DND-41 (cell line): ENCODE data around the gene CYP19A1.
"Not testable (repeated sequence)": the region's sequence is repeated elsewhere in the genome, so short reads cannot be mapped to it uniquely, and the experiment has no call there.

Experiments used
- EZH2 ChIP-seq: IDR thresholded peaks from 3 replicates; pipeline ENCODE4 v1.6.1; 2012; ENCODE audit warnings: borderline replicate concordance, low read depth, mild to moderate bottlenecking, moderate library complexity, low read length, inconsistent platforms; ENCODE audit not compliant: severe bottlenecking
- TF ChIP-seq, protein P1 (sequence below): IDR thresholded peaks from 2 replicates; pipeline ENCODE4 v1.5.1; 2012; ENCODE audit warnings: borderline replicate concordance, low read length, moderate library complexity, mild to moderate bottlenecking; ENCODE audit not compliant: poor library complexity, severe bottlenecking; ENCODE audit errors: extremely low read depth

DNA sequence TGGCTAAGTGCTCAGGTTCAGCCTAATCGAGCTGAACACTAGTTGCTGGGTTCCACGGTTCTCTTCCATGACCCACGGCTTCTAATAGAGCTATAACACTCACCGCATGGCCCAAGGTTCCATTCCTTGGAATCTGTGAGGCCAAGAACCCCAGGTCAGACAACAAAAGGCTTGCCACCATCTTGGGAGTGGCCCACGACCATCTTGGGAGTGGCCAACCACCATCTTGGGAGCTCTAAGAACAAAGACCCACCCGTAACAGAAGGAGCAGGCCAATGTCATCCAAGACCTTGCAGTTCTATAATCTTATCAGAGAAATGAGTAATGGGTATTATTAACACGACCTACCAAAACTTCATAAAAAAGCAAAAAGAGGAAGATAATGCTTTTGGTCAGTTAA, 77.3 kb downstream of the CYP19A1 start:
- TF ChIP-seq, protein P1, sequence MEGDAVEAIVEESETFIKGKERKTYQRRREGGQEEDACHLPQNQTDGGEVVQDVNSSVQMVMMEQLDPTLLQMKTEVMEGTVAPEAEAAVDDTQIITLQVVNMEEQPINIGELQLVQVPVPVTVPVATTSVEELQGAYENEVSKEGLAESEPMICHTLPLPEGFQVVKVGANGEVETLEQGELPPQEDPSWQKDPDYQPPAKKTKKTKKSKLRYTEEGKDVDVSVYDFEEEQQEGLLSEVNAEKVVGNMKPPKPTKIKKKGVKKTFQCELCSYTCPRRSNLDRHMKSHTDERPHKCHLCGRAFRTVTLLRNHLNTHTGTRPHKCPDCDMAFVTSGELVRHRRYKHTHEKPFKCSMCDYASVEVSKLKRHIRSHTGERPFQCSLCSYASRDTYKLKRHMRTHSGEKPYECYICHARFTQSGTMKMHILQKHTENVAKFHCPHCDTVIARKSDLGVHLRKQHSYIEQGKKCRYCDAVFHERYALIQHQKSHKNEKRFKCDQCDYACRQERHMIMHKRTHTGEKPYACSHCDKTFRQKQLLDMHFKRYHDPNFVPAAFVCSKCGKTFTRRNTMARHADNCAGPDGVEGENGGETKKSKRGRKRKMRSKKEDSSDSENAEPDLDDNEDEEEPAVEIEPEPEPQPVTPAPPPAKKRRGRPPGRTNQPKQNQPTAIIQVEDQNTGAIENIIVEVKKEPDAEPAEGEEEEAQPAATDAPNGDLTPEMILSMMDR, result not testable (repeated sequence)
- TF ChIP-seq EZH2, result not testable (repeated sequence)
